ENCODE data around the gene CRISPLD2. TPM values are rescaled to one million over a fixed set of nuclear protein-coding genes. Genes with fewer than 3 reads are reported as not detected.

The CRISPLD2 gene
- total RNA-seq, 4 donors from 2014 or later: 6.0 to 166 (median 24.2) TPM

DNA sequence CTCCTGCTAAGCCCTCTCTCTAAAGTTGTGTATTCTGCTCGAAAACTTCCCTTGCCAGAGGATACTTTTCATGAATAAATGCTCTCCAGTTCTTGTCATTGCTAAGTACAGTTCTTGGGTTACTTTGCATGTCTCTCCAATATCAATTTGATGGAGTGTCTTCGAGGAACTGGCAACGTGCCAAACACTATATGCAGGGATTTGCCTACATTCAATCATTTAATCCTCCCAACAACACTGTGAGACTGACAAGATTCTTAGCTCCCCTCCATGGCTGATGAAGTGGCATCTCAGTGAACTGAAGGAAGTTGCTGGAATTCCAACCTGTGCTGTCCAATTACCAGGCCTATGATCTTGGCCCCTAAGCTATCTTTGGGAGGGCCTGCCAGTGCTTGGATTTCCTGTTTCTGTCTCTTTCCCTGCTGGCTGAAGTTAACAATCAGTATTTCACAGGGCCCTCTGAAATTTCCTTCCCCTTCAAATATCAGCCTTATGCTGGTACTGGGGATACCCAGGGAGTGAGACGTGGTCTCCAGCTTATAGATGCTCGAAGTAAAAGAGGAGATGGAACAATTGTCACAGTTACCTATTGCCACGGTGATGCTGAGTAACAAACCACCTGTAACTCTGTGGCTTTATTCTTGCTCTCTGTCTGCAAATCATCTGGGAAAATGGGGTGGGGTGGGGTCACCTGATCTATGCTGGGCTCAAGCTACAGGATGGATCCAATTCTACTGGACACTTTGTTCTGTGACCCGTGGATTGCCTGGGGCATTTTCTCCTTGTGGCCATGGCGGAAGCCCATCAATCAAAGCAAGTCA, 19.4 kb upstream of the CRISPLD2 start:
- 61 to 64% methylated on average over 7 of the region's 8 CpGs for WGBS, 2 donors
- TF ChIP-seq POLR2A (IDR thresholded peaks at IDR 0.05) (no peak), CTCF (IDR thresholded peaks at IDR 0.05) (no peak)
- no peaks in the 10 kb centered on the region for H3K9me3 ChIP-seq
- H3K36me3 ChIP-seq: no peaks in the 10 kb centered on the region
- H3K4me1 ChIP-seq: peaks cover 0 to 4% (median 0%) of the 10 kb centered on the region in 3 donors
- intact Hi-C loops (cut with DNase I): no loop called here
- H3K27me3 ChIP-seq: no peaks in the 10 kb centered on the region
- no peak for DNase-seq
- no peak overlapping the region for H3K4me3 ChIP-seq
- H3K27ac ChIP-seq: no peak overlapping the region

DNA sequence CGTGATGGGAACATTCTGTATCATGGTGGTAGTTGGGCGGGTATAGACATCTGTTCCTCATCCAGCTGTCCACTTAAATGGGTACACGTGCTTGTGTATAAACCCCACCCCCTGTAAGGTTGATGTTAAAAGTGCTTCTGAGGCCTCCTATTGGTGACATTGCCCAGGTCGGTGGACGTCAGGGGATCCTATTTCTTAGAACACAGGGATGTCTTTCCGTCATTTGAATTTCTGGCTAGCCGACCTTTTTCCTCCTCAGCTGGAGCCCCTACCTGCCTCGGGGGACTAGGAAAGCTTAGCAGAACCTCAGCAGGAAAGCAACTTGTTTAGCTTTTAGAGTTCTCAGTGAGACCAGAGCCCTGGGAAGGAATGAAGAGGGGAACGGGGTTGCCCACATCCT, 16.6 kb upstream of the CRISPLD2 start:
- TF ChIP-seq CTCF (IDR thresholded peaks at IDR 0.05) (no peak), POLR2A (IDR thresholded peaks at IDR 0.05) (no peak)
- H3K27ac ChIP-seq: no peak overlapping the region
- DNase-seq: no peak
- no peaks in the 10 kb centered on the region for H3K36me3 ChIP-seq
- H3K4me3 ChIP-seq: no peak overlapping the region
- H3K4me1 ChIP-seq: peaks cover 0 to 9% (median 8%) of the 10 kb centered on the region in 3 donors
- H3K9me3 ChIP-seq: no peaks in the 10 kb centered on the region
- no peaks in the 10 kb centered on the region for H3K27me3 ChIP-seq
- intact Hi-C loops (cut with DNase I): no loop called here
- 78 to 88% methylated on average over 8 of the region's 9 CpGs for WGBS, 2 donors

- Histone ChIP-seq H3K4me1 (peaks cover 0 to 9% (median 8%) of the 10 kb centered on the region in 3 donors), H3K36me3 (no peaks in the 10 kb centered on the region), H3K27me3 (no peaks in the 10 kb centered on the region), H3K27ac (no peak overlapping the region), H3K9me3 (no peaks in the 10 kb centered on the region), H3K4me3 (no peak overlapping the region)
- no peak for TF ChIP-seq POLR2A (IDR thresholded peaks at IDR 0.05)
- TF ChIP-seq CTCF (IDR thresholded peaks at IDR 0.05): no peak
- DNase-seq: no peak
- intact Hi-C loops (cut with DNase I): no loop called here
- 79 to 85% methylated on average over 9 to 10 of the region's 10 CpGs for WGBS, 2 donors
Measured at GRCh38 chr16:84804326-84804725, 15.5 kb upstream of the CRISPLD2 start.

GRCh38 chr16:84806256-84806889, 13.4 kb upstream of the CRISPLD2 start:
- H3K27me3 ChIP-seq: no peaks in the 10 kb centered on the region
- no peak for TF ChIP-seq CTCF (IDR thresholded peaks at IDR 0.05)
- TF ChIP-seq POLR2A (IDR thresholded peaks at IDR 0.05): no peak
- intact Hi-C loops (cut with DNase I): no loop called here
- H3K4me3 ChIP-seq: peak overlapping the region in 1 of 4 donors; percentile 41
- WGBS, 2 donors: 25 to 40% methylated on average over 12 to 22 of the region's 26 CpGs
- DNase-seq: no peak
- no peaks in the 10 kb centered on the region for H3K9me3 ChIP-seq
- H3K36me3 ChIP-seq: no peaks in the 10 kb centered on the region
- peak overlapping the region in 2 of 4 donors; percentile 36 to 46 for H3K27ac ChIP-seq
- peaks cover 4 to 18% (median 15%) of the 10 kb centered on the region in 3 donors for H3K4me1 ChIP-seq

- intact Hi-C loops (cut with DNase I): no loop called here
- Histone ChIP-seq H3K27ac (peak overlapping the region in 2 of 4 donors; percentile 36 to 46), H3K36me3 (no peaks in the 10 kb centered on the region), H3K4me1 (peaks cover 4 to 18% (median 15%) of the 10 kb centered on the region in 3 donors), H3K9me3 (no peaks in the 10 kb centered on the region), H3K27me3 (no peaks in the 10 kb centered on the region), H3K4me3 (peak overlapping the region in 1 of 4 donors; percentile 41)
- WGBS, 2 donors: 83 to 89% methylated on average over 10 of the region's 10 CpGs
- TF ChIP-seq CTCF (IDR thresholded peaks at IDR 0.05) (no peak), POLR2A (IDR thresholded peaks at IDR 0.05) (no peak)
- DNase-seq: no peak
Measured at GRCh38 chr16:84806890-84807258, 12.9 kb upstream of the CRISPLD2 start.
